ENCODE measurements around the gene NDUFB7. TPM values are rescaled to one million over a fixed set of nuclear protein-coding genes. Genes with fewer than 3 reads are reported as not detected.

NDUFB7 gene
- total RNA-seq, 1 experiment from 2014 or later, result 155 TPM

DNA sequence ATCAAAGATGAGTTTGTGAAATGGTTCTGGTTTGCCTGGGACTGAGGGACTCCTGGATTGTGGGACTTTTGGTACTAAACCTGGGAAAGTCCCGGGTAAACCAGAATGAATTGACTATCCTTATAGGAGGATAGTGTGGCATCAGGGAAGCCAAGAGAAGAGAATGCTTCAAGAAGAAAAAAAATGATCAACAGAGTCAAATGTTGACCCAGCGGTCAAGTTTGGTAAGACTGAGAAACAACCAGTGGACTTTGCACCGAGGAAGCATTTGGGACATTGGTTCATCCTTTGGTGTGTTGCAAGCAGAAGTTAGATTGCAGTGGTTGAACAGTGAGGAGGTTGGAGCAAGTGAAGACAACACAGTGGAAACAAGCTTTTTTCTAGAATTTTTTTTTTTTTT, 44.5 kb upstream of the NDUFB7 start:
- no peaks in the 10 kb centered on the region for H3K27me3 ChIP-seq (ENCODE audit: insufficient read depth, low read length)
- H3K4me3 Mint-ChIP-seq, result no peak overlapping the region
- H3K18ac ChIP-seq (ENCODE audit: insufficient read length, low read depth, low read length), result no peak overlapping the region
- H2BK120ac ChIP-seq (ENCODE audit: low read depth, low read length, poor library complexity, severe bottlenecking), result no peak overlapping the region
- no peaks in the 10 kb centered on the region for H3K4me1 Mint-ChIP-seq
- no peak overlapping the region for H4K91ac ChIP-seq (ENCODE audit: insufficient read length, low read depth, low read length)
- no peak overlapping the region for H3K4me2 ChIP-seq (ENCODE audit: insufficient read depth, insufficient read length, low read length)
- H2BK12ac ChIP-seq (ENCODE audit: insufficient read length, low read depth, low read length), result no peak overlapping the region
- H3K56ac ChIP-seq (ENCODE audit: insufficient read length, low read depth, low read length), result no peak overlapping the region
- H3K14ac ChIP-seq (ENCODE audit: insufficient read depth, low read length), result no peak overlapping the region
- no peak overlapping the region for H4K5ac ChIP-seq (ENCODE audit: insufficient read length, low read depth, low read length)
- no peak overlapping the region for H3K27ac Mint-ChIP-seq
- no peaks in the 10 kb centered on the region for H3K79me1 ChIP-seq (ENCODE audit: insufficient read depth, low read depth, low read length, poor library complexity, severe bottlenecking)
- H2AFZ ChIP-seq (ENCODE audit: low read length), result no peak overlapping the region
- no peaks in the 10 kb centered on the region for H3K79me2 ChIP-seq (ENCODE audit: insufficient read depth, low read length)
- H2BK5ac ChIP-seq (ENCODE audit: insufficient read length, low read length), result no peak overlapping the region
- H3K9me3 ChIP-seq (ENCODE audit: control insufficient read depth, low read depth, low read length), result no peaks in the 10 kb centered on the region
- no peak overlapping the region for H3K23ac ChIP-seq (ENCODE audit: insufficient read length, low read depth, low read length)
- H2AK5ac ChIP-seq (ENCODE audit: insufficient read length, low read length), result no peak overlapping the region
- H3K27me3 Mint-ChIP-seq (ENCODE audit: low read depth), result no peaks in the 10 kb centered on the region; the same call in 1 of the 2 replicates
- H3K4me1 ChIP-seq (ENCODE audit: insufficient read depth, low read length), result no peaks in the 10 kb centered on the region
- H2BK15ac ChIP-seq (ENCODE audit: low read depth, low read length), result no peak overlapping the region
- H4K20me1 ChIP-seq (ENCODE audit: control insufficient read depth, insufficient read depth, insufficient read length), result no peaks in the 10 kb centered on the region
- H3K23me2 ChIP-seq (ENCODE audit: insufficient read length, low read depth, low read length, poor library complexity, severe bottlenecking), result no peaks in the 10 kb centered on the region
- WGBS (ENCODE audit: extremely low coverage, insufficient read length, low lambda C conversion rate), result no CpG with 5 or more reads among the region's 3 CpGs
- no peak overlapping the region for H3T11ph ChIP-seq (ENCODE audit: low read length)
- H3K9me3 Mint-ChIP-seq, result peaks cover 35 to 93% of the 10 kb centered on the region in 2 experiments
- no peak overlapping the region for H3K4ac ChIP-seq (ENCODE audit: low read depth, low read length)
- no peak for DNase-seq
- H3K36me3 Mint-ChIP-seq (ENCODE audit: insufficient read depth in 1 of 3, low read depth in 3 of 3), result peaks cover 4 to 15% (median 12%) of the 10 kb centered on the region in 3 experiments; a peak in 6 of 7 replicates
- H2BK20ac ChIP-seq (ENCODE audit: low read depth, low read length, poor library complexity, severe bottlenecking), result no peak overlapping the region
- TF ChIP-seq, protein P1, sequence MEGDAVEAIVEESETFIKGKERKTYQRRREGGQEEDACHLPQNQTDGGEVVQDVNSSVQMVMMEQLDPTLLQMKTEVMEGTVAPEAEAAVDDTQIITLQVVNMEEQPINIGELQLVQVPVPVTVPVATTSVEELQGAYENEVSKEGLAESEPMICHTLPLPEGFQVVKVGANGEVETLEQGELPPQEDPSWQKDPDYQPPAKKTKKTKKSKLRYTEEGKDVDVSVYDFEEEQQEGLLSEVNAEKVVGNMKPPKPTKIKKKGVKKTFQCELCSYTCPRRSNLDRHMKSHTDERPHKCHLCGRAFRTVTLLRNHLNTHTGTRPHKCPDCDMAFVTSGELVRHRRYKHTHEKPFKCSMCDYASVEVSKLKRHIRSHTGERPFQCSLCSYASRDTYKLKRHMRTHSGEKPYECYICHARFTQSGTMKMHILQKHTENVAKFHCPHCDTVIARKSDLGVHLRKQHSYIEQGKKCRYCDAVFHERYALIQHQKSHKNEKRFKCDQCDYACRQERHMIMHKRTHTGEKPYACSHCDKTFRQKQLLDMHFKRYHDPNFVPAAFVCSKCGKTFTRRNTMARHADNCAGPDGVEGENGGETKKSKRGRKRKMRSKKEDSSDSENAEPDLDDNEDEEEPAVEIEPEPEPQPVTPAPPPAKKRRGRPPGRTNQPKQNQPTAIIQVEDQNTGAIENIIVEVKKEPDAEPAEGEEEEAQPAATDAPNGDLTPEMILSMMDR (conservative IDR thresholded peaks at IDR 0.05), result no peak
- H4K8ac ChIP-seq (replicated peaks; ENCODE audit: insufficient read length, low read depth, low read length), result no peak overlapping the region
- no peak overlapping the region for H3K9ac ChIP-seq (ENCODE audit: extremely low read depth, insufficient read length, low read length)
- no peak overlapping the region for H3K27ac ChIP-seq (ENCODE audit: insufficient read length, low read depth, low read length)
